Stimulated activated CD4-positive, alpha-beta T cell treated with anti-CD3 and anti-CD28 coated beads, Interleukin-15, amount 100 ng/mL, for 24 hours (primary cell): ENCODE data around the gene AP3B1.
"Not testable (repeated sequence)": the region's sequence is repeated elsewhere in the genome, so short reads cannot be mapped to it uniquely, and the experiment has no call there.

Experiments
- DNase-seq: peaks from one replicate; pipeline ENCODE4 v3.0.0-alpha.2; 2020

The AP3B1 gene

DNA sequence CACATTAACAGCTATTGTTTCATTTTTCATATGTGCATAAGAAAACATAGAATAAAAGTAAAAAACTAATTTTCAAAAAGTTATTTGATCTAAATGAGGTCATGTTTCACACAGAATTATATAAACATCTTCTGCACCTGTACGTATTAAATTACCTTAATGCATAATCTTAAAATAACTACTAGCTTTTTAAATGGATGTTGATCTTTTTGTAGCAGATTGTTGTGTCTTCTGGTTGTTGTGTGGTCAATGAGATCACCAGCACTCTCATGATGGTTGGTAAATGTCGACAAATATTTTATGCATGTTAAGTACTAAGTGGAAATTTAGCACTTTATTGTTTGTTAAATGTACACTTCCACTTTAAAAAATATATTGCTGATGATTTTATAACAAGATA lies 162.0 kb downstream of the AP3B1 start:
- no peak for DNase-seq

DNA sequence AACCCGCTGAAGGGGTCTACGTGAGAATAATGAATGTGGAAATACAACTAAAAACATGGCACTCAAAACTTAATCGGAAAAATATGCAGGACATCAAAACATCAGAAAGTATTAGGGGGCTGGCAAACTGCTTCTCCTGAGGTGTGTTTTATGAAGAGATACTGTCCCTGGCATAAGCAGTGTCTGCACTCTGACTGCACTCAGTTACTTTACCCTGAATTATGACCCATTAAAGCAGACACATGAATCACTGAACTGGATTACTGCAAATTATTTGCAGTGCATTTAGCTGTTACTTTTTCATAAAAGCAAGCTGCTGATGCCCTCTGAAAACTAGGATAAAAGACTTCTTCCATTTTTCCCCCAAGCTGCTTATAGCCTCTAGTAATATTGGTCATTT lies 164.9 kb downstream of the AP3B1 start:
- no peak for DNase-seq

DNA sequence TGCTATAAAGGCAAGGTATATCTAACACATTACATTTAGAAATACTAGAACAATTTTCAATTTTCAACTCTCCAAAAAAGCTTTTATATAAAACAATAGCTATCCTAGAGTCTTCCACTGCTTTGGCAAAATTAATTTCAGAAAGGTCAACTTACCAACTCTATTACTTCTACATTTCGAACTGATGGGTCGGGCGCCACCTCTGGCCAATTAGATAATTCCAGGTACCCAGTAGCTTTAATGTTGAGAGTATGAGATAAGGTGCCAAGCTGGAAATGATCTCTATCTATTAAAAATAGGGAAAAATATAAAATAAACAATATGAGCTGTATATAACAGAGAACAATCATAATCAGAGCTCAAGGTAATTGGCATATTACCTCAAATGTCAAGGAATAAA lies 166.6 kb downstream of the AP3B1 start:
- DNase-seq = no peak

DNA sequence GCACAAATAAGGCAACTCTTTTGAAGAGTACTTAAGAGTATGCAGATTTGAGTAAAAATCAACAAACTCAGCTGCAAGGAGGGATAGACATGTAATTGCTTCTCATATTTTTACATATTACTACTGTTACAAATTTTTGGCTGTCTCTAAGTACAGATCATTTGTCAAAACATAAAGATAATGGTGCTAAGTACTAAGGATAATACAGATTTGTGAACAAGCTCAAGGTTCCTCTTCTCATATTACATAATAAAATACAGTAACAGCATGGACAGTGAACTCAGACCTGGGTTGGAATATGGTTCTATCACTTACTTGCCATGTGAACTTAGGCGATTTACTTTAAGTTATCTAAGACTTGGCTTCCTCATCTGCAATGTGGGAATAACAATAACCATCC lies 168.0 kb downstream of the AP3B1 start:
- DNase-seq = no peak

GRCh38 chr5:78116167-78116566 lies 178.3 kb downstream of the AP3B1 start:
- DNase-seq = no peak

- no peak for DNase-seq
These were observed 180.7 kb downstream of the AP3B1 start for GRCh38 chr5:78113689-78114264.

- DNase-seq = no peak
These were observed 181.6 kb downstream of the AP3B1 start for GRCh38 chr5:78112931-78113330.

- DNase-seq = no peak
These were observed 184.6 kb downstream of the AP3B1 start for GRCh38 chr5:78109891-78110324.

DNA sequence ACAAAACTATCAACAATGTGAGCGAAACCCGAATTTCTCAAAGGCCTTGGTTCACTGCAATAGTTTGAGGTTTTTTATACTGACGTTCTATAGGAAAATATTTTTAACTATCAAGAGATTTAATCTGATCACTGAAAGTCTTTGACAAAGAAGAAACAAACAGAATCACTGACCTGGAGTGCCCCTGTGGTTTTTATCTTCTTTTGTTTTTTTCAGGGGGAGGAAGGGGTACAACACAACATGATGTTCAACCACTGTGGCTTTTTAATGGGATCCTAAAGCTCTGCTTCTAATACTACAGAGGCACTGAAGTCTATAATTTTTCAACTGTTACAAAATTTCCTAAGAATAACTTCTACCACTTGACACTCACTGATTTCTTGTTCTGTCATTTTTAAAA lies 185.9 kb downstream of the AP3B1 start:
- DNase-seq = no peak

DNA sequence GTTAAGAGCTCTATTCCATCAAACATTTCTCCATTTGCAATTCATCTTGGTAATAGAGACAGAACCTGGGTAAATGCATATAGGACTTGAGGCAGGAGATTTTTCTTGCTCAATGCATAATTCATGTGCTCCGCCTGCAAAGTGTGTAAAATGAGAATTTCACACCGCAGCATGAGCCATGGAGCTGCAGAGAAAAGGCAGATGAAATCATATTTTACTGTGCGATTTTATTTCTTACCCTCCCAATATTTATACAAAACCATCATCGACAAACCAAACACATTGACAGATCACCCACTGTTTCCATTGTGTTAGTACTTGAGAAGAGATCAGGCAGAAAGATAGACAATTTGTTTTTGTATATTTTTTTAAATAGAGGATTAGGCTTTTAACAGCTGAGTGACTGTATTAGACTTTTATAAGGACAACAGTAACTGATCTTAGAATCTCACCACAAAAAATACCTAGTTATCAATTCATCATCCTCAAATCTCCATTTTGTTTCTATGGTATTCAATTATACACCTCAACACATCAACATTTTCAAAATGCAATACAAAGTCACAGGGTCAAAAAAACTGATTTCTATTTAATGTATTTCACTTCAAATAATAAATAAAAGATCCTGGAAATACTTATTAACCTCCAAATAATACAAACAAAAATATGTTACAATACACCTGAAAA lies 191.1 kb downstream of the AP3B1 start:
- DNase-seq = no peak

- no peak for DNase-seq
These were observed 192.0 kb downstream of the AP3B1 start for GRCh38 chr5:78102500-78102899.

DNA sequence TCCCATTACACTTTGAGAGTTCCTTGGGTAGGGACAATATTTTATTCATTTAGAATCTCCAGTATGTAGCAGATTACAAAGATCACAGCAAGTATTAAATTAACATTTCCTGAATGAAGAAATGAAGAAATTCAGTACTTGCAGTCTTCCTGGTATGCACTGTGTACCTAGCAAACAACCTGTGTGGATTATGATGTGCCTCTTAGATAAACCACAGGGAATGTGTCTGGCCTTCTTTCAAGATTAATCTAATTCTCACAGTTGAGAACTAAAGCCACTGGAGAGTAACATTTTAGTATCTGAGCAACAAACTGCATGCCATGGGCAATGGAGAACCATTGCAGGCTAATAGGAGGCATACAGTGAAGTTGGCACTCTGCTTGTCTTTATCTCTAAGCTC lies 199.4 kb downstream of the AP3B1 start:
- DNase-seq = no peak

DNA sequence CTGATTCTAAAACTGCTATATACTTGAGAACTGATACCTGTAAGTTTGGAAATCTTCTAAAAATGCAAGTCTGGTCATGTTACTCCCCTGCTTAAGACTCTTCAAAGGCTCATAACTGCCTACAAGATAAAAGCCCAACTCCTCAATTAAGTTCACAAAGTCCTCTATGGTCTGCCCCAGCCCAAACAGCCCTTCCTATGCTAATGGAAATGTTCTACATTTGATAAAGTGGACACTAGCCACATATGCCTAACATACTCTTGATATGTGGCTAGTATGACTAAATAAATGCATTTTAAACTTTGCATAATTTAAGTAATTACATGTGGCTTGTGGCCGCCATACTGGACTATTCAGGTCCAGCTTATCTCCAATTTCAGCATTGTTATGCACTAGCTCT lies 204.5 kb downstream of the AP3B1 start:
- no peak for DNase-seq

- DNase-seq = no peak
These were observed 215.6 kb downstream of the AP3B1 start for GRCh38 chr5:78078858-78079257.

DNA sequence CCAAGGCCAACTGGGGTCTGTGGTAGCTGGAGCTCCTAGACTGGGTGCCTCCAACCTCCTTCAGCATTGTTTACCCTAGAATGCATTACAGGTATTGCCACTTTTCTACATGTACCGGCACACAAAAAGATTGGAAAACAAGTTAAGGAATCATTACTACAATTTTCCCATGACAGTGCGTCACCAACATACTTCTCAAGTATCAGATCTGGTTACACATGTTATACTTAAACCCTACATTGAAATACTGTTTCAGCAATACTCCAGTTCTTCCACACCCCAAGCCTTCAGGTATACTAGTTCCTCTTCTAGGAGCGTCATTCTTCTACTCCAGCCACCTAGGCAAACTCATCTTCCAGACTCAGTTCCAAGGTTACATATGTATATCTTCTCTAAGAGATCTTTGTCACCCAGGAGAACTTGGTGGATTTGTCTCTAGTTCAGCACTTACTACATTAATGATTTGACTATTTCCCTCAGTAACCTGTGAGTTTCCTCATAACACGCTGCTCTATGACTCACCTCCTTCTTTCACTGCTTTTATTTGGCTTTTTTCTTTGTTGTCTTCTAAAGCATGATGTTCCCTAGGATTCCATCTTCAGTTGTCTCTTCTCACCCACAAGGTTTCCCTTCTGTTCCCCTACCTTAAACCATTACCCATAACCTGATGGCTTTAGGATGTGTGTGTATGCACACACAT lies 217.0 kb downstream of the AP3B1 start:
- DNase-seq = no peak

GRCh38 chr5:78076351-78076750 lies 218.1 kb downstream of the AP3B1 start:
- no peak for DNase-seq

DNA sequence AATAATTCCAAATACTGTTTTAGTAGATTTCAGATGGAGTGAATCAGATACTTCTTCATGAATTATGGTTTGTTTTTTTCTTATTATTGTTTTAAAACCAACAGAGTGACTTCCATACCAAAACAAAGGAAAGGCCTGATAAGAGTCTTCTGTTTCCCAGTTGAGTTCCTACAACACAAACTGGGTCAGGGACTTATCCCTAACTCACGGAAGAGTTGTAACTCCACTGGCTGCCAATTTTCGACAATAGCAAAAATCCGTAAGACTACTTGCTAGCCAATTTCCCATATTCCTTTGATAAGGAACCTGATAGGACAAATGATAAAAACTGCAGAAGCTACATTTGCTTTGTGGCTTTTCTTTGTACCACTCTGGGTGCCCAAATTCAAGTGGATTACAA lies 219.2 kb downstream of the AP3B1 start:
- DNase-seq = no peak

DNA sequence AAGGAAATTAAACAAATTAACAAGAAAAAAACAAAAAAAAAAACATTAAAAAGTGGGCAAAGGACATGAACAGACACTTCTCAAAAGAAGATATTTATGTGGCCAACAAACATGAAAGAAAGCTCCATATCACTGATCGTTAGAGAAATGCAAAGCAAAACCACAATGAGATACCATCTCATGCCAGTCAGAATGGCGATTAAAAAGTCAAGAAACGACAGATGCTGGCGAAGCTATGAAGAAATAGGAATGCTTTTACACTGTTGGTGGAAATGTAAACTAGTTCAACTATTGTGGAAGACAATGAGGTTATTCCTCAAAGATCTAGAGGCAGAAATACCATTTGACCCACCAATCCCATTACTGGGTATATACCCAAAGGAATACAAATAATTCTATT lies 223.8 kb downstream of the AP3B1 start:
- not testable (repeated sequence) for DNase-seq

DNA sequence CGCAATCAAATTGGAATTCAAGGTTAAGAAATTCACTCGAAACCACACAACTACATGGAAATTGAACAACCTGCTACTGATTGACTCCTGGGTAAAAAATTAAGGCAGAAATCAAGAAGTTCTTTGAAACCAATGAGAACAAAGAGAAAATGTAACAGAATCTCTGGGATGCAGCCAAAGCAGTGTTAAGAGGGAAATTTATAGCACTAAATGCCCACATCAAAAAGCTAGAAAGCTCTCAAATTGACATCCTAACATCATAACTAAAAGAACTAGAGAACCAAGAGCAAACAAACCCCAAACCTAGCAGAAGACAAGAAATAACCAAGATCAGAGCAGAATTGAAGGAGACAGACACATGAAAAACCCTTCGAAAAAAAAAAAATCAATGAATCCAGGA lies 226.9 kb downstream of the AP3B1 start:
- DNase-seq = not testable (repeated sequence)

DNA sequence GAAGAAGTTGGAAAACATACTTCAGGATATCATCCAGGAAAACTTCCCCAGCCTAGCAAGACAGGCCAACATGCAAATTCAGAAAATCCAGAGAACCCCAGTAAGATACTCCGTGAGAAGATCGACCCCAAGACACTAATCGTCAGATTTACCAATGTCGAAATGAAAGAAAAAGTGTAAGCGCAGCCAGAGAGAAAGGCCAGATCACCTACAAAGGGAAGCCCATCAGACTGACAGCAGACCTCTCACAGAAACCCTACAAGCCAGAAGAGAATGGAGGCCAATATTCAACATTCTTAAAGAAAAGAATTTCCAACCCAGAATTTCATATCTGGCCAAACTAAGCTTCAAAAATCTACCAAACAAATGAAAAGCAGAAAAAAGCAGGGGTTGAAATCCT lies 227.8 kb downstream of the AP3B1 start:
- DNase-seq = not testable (repeated sequence)

DNA sequence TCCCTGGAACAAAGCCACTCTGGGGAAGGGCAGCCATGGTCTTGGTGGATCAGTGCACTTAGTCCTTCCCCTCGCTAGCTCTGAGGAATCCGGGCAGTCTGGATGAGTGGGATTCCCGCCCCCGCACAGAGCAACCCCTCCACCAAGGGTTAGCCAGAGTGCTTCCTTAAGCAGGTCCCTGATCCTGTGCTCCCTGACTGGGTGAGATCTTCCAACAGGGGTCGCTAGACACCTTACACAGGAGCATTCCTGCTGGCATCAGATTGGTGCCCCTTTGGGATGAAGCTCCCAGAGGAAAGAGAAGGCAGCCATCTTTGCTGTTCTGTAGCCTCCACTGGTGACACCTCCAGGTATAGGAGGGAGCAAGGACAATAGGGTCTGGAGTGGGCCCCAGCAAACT lies 228.8 kb downstream of the AP3B1 start:
- DNase-seq = no peak

- DNase-seq = no peak
These were observed 229.5 kb downstream of the AP3B1 start for GRCh38 chr5:78064941-78065472.

GRCh38 chr5:78063495-78063894 lies 231.0 kb downstream of the AP3B1 start:
- DNase-seq = no peak

- no peak for DNase-seq
These were observed 231.9 kb downstream of the AP3B1 start for GRCh38 chr5:78062645-78063044.
